ENCODE data around the gene LRRC27.
A peak's percentile ranks its signal among the peaks of the same experiment; 100 is the strongest.
"Not testable (repeated sequence)": the region's sequence is repeated elsewhere in the genome, so short reads cannot be mapped to it uniquely, and the experiment has no call there.

Gene LRRC27

GRCh38 chr10:132331601-132332432 lies at the start of gene LRRC27:
Gene LRRC27, plus strand, starts transcription at chr10:132332193. Its CDS starts 1,332 bp downstream, at chr10:132333525.
- peak; percentile 100 for DNase-seq (ENCODE audit: low read depth)

GRCh38 chr10:132282667-132283603 lies 49.1 kb upstream of the LRRC27 start:
- no peak for DNase-seq (ENCODE audit: low read depth)

DNA sequence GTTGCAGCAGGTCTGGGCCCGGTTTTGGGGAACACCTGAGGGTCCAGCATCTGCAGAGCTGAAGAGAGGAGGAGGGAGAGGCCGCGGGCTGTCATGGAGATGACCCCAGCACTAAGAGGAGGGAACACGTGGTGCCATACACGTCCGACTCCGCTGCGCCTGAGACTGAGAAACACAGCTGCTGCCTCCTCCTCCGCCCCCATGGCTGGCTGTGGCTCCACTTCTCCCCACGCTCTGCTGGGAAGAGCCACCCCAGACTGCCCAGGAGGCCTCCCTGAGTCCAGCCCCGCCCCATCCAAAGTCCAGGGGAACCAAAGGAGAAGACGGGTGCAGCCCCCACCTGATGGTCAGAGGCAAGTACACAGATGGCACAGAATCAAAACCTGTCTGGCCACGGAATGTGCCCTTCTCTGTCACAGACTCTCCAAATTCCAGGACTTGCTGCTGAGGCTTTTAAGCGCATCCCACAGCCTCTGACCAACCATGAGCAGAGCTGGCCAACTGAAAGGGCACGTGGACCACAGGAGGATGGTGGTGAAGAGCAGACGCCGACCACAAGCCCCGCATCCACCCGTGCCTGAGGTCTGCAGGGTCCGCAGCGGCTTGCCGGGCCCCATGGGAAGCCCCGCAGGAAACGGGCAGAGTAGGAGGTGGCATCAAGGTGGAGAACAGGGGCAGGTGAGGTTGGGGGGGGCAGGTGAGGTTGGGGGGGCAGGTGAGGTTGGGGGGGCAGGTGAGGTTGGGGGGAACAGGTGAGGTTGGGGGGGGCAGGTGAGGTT lies 48.2 kb upstream of the LRRC27 start:
- no peak for DNase-seq (ENCODE audit: low read depth)

- no peak for DNase-seq (ENCODE audit: low read depth)
Observed at GRCh38 chr10:132289439-132289838, 42.6 kb upstream of the LRRC27 start.

DNA sequence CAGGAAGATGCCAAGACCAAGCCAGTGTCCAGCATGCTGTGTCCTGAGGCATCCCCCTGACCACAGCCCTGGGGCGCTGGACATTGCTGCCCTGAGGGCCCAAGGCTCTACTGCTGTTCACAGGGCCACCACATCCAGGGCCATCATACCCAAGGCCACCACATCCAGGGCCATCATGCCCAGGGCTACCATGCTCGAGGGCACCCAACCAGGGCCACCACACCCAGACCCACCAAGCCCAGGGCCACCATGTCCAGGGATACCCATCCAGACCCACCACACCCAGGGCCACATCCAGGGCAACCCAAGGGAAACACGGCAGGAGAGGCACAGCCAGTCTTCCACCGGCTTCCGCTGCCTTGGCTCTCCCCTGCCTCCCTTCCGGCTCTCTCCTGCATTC lies 41.4 kb upstream of the LRRC27 start:
- no peak for DNase-seq (ENCODE audit: low read depth)

GRCh38 chr10:132291826-132292225 lies 40.2 kb upstream of the LRRC27 start:
- no peak for DNase-seq (ENCODE audit: low read depth)

DNA sequence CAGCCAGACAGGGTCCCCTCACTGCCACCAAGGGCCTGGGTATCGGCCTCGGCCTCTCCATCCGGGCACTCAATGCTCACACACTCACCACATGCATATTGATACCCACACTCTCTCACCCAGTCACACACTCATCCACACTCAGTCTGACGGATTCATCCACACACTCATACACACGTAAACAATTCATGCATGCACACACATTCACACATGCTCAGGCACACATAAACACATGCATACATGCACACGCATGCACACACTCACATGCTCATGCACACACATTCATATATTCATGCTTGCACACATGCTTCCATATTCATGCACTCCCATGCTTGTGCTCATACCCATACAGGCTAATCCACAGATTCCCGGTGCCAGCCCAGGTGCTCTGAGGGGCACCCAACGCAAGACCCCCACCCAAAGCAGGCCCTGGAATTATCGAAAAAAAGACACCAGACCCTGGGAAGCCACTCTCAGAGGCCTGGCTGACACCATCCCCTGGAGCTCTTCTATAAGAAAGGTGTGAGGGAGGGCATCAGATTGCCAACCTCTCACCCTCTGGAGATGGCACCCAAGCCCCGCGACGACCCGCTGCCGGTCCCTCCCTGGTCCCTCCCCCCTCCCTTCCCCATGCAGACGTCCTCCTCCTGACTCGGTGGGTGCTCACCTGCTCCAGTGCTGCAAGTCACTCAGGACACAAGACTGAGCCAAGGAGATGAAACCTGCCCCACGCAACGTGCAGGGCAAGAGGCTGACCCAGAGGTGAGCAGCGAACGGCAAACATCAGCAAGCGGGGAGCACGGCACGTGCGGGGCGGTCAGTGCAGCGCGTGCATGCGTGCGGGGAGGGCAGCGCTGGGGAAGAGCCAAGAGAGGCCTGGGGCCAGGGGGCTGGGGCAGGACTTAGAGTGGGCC lies 39.4 kb upstream of the LRRC27 start:
- DNase-seq (ENCODE audit: low read depth): no peak

DNA sequence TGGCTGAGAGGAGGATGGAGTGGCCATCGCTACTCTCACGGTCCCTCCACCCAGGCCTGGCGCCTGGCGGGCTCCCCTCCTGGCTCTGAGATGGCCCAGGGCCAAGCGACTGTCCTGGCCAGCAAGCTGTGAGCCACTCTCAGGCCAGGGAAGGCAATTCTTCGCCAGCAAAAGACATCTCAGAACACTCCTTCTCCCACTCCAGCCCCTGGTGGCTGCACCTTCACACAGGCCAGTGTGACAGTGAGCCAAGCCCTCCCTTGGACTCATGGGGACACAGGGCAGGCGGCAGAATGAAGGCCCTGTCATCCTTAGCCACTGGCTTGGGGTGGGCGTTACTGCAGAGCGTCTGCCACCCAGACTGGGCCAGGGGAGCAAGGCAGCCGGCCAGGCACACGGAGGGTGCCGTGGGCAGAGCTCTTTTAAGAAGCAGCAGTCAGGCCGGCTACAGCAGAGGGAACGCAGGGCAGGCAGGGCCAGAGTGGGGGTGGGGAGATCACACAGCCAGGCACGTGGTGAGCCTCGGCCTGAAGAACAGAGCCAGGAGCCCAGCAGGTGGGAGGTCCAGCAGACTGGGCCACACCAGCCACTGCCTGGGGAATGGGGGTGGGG lies 38.7 kb upstream of the LRRC27 start:
- DNase-seq (ENCODE audit: low read depth): no peak

- no peak for DNase-seq (ENCODE audit: low read depth)
Observed at GRCh38 chr10:132293813-132294520, 38.0 kb upstream of the LRRC27 start.

GRCh38 chr10:132294561-132295318 lies 37.3 kb upstream of the LRRC27 start:
- DNase-seq (ENCODE audit: low read depth): no peak

DNA sequence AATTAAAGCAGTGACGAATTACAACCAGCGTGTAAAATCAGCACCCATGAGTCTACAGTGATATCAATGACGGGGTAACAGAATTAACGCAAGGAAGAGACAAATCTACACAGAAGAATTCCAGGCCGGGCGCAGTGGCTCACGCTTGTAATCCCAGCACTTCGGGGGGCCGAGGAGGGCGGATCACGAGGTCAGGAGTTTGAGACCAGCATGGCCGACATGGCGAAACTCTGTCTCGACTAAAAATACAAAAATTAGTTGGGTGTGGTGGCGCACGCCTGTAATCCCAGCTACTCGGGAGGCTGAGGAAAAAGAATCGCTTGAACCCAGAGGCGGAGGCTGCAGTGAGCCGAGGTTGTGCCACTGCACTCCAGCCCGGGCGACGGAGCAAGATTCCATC lies 36.5 kb upstream of the LRRC27 start:
- not testable (repeated sequence) for DNase-seq (ENCODE audit: low read depth)

DNA sequence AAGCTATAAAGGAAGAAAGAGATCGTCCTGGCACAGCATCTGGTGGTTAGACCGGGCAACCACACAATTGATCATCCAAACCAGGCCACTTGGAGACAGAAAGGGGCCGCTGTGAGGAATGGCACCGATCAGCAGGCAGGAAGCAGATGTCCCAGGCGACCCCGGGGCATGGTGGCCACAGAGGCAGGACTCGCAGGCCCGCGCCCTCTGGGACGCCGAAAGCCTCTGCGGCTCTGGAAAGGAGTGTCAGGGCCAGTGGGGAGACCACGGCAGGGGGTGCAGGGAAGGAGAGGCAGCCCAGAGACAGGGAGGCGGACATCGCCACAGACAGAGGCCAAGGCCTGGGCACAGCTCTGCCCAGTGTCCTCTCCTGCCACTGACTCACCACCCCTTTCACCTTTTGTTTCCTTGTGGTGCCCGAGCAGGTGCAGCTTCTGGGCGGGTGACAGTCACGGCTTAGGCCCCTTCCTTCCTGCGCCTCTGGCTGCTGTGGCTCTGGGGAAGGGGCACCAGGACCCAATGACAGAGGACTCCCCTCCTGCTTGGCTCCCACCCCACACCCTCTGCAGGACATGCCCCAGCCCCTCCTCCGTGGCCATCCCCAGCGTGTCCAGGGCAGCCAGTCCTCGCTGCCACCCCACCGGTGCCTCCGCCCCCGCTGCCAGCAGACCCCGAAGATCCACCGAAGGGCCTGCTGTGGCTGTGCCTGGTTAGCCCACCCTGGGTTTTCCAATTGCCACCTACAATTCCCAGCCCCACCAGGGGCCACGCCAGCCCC lies 35.1 kb upstream of the LRRC27 start:
- DNase-seq (ENCODE audit: low read depth): no peak

GRCh38 chr10:132297526-132297925 lies 34.5 kb upstream of the LRRC27 start:
- no peak for DNase-seq (ENCODE audit: low read depth)

GRCh38 chr10:132298038-132298881 lies 33.7 kb upstream of the LRRC27 start:
- DNase-seq (ENCODE audit: low read depth): no peak

DNA sequence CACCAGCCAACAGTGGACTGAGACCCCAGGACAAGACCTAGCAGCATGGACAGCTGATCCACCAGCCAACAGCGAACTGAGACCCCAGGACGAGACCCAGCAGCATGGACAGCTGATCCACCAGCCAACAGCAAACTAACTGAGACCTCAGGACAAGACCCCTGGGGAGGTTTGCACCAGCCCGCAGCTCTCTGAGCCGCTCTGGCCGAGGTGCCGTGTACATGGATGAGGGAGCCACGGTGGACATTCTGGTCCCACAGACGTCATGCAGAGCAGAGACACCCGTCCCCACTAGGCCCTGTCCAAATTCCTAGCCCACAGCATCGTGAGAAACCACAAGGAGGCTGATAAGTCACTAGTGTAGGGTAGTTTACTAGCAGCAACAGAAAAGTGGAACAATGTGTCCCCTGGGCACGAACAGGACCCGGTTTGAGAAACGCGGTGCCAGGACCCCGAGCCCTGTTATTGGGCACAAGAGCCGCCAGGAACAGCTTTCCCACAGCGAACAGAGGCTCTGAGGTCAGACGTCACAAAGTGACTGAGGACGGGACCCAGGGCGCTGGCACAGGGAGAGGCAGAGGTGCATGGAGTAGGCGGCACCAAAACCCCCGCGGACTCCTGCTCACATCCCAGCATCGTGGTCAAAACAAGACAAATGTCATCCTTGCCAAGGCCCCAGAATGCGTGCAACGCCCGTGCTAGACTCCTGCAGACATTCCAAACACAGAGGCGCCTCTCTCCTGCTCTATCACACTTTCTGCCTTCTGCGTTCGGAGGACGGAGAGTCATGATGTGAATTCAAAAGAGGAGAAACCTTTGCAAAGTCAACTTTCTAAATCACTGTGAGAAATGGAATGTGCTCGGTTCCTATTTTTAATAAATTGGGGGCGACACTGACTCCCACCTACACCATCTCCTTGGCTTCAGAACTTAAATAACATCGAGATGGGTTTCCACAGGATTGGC lies 32.3 kb upstream of the LRRC27 start:
- DNase-seq (ENCODE audit: low read depth): no peak

- no peak for DNase-seq (ENCODE audit: low read depth)
Observed at GRCh38 chr10:132300582-132300981, 31.4 kb upstream of the LRRC27 start.
